Stimulated activated CD8-positive, alpha-beta memory T cell treated with anti-CD3 and anti-CD28 coated beads, Interleukin-7, amount 100 ng/mL, for 4 hours (primary cell): Measurements from ENCODE around the gene DCST1.

Experiments
- DNase-seq, 2 donors: peaks; one replicate each; pipeline ENCODE4 v3.0.0-alpha.2; 2020; ENCODE audit warnings: low read depth in 2 of 2

The DCST1 gene

DNA sequence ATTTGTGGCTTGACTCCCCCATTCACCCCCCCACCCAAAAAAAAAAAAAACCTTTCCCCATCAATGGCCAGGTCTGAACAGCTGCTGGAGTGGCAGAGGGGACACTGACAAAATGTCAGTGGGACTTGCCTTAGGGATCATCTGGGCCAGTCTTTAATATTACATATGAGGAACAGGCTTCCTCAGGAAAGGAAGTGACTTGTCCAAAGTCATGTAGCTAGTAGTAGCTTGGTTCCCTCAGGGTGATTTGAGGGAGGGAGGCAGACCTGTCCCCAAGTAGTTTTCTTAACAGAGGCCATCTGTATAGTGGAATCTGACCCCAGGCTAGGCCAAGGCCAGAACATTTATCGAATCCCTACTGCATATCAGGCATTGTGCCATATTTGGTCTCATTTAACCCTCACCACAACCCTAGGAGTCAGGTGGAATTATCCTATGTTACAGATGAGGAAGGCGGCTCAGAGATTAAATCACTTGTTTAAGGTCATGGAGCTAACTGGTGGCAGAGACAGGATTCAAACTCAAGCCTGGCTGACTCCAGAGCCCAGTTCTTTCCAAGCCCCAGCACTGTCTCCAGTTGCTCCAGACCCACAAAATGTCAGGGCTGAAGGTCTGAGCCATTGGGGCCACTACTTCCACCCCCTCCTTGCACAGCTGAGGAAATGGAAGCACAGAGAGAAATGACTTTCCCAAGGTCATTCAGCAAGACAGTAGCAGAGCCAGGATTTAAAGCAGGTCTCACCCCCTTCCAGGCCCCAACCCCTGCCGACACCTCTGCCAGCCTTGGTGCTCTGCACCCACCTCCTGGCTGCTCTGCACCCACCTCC lies 20.6 kb upstream of the DCST1 start:
- no peak for DNase-seq

DNA sequence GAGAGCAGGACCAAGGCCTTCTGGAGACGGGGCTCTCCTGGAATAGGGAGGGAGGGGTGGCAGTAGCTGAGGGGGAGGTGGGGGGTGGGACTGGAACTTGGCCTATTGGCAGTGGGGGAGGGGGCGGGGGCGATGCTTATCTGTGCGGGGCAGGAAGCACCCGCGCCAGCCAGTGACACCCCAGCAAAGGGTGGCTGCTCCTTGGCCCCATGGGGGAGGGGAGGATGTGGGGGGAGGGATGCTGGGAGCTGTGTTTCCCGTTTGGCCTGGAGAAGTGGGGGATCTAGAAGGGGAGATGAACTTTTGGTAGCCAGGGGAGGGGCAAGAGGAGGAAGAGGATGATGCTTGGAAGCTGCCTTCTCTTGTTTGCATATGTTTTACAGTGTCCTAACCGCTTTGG lies 20.0 kb upstream of the DCST1 start:
- DNase-seq, result no peak

GRCh38 chr1:155014709-155015508 lies 18.7 kb upstream of the DCST1 start:
- no peak for DNase-seq

DNA sequence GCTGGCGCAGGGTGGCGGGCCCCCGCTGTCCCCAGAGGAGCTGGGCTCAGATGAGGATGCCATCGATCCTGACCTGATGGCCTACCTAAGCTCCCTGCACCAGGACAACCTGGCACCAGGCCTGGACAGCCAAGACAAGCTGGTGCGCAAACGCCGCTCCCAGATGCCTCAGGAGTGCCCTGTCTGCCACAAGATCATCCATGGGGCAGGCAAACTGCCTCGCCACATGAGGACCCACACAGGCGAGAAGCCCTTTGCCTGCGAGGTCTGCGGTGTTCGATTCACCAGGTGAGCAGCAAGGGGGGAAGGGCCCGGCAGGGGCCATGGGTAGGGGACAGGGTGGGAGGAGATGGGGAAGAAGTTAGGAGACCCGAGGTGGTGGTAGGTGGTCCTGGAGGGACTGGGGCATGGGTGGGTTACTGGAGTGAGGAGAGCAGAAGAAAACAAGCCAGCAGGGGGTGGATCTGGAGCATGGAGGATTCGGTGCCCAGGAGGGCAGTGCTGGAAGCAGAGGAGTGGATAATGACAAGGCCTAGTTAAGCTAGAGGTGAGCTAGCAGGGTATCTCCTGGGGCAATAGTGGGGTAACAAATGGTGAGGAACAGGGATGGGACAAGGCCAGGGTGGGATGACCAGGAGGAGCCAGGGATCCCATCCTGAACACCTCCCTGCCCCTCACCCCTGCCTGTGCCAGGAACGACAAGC lies 17.9 kb upstream of the DCST1 start:
- DNase-seq, result no peak

DNA sequence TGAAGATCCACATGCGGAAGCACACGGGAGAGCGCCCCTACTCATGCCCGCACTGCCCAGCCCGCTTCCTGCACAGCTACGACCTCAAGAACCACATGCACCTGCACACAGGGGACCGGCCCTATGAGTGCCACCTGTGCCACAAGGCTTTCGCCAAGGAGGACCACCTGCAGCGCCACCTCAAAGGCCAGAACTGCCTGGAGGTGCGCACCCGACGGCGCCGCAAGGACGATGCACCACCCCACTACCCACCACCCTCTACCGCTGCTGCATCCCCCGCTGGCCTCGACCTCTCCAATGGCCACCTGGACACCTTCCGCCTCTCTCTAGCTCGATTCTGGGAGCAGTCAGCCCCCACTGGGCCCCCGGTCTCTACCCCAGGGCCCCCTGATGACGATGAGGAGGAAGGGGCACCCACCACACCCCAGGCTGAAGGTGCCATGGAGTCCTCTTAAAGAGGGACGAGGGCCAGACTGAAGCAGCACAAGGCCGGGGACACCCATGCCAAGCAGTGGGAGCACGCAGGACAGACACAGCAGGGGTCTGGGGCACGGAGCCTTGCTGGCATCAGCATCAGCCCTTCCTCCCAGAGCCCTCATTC lies 17.3 kb upstream of the DCST1 start:
- DNase-seq, result no peak

DNA sequence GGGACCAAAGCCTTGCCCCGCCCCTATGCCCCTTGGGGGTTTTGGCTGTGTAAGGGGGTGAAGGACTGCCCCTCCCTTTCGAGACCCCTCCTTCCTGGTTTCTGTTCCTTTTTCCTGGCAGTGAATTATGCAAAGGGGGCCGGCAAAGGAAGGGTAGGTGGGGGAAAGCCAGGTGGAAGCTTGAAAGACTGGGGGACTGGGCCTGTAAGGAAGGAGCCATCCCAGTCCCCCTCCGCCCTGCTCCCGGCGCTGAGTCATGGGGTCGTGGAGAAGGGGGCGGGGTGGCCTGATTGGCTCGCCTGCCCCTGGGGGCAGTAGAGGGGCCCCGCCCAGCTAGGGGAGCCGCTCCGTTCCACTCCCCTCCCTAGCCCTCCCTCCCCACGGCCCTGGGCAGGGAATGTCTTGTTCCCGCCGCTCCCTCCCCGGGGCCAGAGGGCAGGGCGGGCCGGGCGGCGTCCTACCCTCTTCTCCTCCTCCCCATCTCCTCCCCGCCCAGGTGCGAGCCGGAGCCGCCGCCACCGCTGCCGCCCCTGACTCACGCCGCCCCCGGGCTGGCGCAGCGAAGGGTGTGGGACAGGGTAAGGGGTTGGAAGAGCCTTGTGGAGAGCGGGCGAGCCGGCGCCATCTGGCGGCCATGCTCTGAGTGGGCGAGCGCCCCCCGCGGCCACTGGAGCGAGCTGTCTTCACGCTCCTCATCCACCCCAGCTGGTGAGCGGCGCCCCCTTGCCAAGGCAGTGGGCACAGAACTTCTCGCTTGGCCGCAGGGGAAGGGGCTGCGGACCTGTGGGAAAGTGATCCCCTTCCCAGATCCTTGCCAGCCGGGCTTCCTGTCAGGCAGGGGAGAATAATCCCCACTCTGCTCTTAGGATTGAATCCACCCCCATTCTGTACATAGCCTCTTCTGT lies 16.3 kb upstream of the DCST1 start:
- DNase-seq, result peak; percentile 84 to 90

- DNase-seq, result no peak
Measured at GRCh38 chr1:155017946-155018316, 15.7 kb upstream of the DCST1 start.

- DNase-seq, result no peak
Measured at GRCh38 chr1:155018617-155019348, 14.8 kb upstream of the DCST1 start.

- DNase-seq, result no peak
Measured at GRCh38 chr1:155019377-155020245, 14.0 kb upstream of the DCST1 start.

- DNase-seq, result no peak
Measured at GRCh38 chr1:155022136-155022926, 11.3 kb upstream of the DCST1 start.

DNA sequence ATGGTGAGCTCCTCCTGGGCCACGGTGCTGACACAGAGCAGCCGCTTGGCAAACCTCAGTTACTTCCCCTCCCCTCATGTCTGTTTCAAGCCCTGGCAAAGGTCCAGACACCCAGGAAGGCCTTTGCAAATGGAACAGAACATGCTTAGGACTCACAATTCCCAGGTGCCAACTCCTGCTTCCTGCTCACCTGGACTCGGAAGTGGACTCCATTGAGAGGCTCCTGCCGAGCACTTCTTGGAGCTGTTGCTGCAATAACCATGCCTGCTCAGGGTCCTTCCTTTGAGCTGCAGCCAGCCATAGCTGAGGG lies 10.7 kb upstream of the DCST1 start:
- no peak for DNase-seq

GRCh38 chr1:155023627-155024026 lies 10.0 kb upstream of the DCST1 start:
- DNase-seq, result no peak

- DNase-seq, result no peak
Measured at GRCh38 chr1:155024315-155024714, 9.3 kb upstream of the DCST1 start.

- no peak for DNase-seq
Measured at GRCh38 chr1:155026154-155026553, 7.5 kb upstream of the DCST1 start.

DNA sequence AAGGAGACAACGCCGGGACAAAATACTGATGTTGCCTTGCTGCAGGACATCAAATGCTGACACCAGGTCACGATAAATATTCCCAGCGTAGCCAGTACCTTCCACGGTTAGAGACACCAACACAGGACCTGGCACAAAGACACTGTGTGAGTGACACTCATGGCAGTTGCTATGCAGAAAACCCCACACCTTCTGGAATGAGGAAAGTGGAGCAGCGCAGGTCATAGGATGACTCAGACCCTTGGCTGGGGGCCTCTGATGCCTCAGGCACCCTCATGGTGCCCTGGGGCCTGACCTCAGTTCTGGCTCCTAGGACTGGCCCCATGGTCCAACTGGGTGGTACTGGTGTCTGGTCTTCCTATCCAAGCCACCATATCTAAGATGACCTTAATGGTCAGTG lies 7.0 kb upstream of the DCST1 start:
- no peak for DNase-seq

DNA sequence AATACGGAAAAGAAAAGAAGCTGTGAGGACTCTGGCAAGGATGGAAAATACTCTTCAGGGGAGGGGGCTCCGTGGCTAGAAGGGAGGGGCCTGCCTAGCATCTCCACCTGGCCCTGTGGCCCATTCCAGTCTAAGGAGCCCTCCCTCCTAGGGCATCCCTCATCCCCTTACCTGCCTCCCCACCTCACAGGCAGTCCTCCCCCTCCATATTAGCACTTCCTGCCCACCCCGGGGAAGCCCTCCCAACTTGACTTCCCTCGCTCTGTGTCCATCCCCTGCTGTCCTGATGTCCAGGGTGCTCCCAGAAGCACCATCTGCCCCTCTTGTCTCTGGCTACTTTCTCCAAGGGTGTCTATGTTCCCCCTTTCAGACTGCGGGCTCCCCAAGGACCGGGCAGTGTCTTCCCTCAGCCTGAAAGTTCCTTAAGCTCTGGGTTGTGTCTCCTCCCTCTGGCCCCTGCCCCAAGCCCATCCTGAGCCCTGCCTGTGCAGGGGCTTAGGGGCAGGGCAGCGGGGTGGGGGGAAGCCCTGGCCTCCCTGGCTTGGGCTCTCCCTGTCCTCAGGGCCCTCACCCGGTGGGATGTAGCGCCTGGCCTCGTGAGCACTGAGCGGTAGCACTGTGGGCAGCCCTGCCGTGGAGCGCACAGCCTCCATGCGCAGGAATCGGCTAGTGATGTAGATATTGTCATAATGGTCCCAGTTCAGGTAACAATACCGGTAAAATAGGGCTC lies 3.9 kb upstream of the DCST1 start:
- DNase-seq, result no peak

DNA sequence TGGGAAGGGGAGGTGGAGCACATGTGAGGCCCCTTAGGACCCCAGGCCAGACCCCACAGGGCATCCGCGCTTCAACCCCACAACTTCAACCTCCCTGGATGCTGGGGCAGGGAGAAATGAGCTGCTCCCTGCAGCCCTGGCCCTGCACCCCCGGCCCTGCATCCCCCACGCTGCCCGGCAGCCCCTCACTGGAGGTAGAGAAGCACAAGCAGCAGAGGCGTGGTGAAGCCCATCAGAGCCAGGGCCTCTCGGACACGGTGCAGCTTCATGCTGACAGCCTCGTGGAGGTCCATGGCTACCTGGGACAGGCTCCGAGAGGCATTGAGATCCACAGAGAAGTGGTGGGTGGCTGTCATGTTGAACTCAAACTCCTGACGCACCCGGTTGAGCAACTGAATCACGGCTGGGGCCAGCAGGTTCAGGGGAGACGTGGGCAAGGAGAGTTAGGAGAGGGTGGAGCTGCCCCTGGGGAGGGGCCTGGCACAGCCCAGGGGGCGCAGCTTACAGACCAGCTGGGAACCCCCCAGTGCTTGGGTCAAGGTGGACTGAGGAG lies 3.3 kb upstream of the DCST1 start:
- no peak for DNase-seq

GRCh38 chr1:155030899-155031298 lies 2.7 kb upstream of the DCST1 start:
- no peak for DNase-seq
